ENCODE results near the gene RAPGEF3. TPM values are rescaled to one million over a fixed set of nuclear protein-coding genes. Genes with fewer than 3 reads are reported as not detected.
A peak's percentile ranks its signal among the peaks of the same experiment; 100 is the strongest.

The RAPGEF3 gene
- total RNA-seq, 1 experiment from 2014 or later = 2.6 TPM

DNA sequence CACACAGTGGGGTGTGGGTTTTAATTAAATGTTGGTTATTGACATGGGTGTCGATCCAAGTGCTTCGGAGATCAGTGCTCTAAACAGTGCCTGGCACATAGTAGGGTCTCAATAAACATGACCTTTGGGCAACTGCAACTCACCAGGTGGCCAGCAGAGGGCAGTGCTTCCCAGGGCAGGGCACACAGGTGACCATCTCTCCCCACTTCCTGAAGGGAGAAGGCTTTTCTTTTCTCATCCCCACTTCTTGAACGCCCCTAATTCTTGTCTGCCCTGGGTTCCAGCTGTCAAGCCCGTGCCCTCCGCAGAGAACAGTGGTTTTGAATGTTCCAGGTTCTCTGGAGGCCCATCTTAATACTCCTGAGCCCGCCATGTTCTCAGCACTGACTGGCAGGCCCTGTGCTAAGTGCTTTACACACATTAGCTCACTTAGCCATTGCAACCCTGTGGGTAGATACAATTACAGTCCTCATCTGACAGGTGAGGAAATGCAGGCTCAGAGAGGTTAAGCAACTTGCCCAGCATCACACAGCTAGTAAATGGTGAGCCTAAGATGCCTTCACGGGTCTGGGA, 16.3 kb downstream of the RAPGEF3 start:
- peak; percentile 46 for DNase-seq (ENCODE audit: low read depth)

DNA sequence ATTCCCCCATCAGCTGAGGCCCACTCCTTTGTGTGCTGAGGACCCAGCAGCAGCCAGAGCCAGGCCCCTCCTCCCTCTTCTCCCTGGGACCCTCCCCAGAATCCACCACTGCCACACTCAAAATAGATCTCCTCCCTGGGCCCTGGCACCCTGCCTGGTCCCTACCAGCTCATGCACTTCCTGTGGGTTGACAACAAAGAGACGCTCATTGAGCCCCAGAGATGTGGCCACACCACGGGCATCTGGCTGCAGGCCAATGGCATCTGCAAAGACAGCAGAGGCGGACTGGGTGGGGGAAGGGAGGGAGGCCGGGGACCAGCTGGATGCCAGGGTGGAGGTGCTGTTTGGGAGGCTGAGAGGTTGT, 17.4 kb downstream of the RAPGEF3 start:
- peak; percentile 90 for DNase-seq (ENCODE audit: low read depth)

DNA sequence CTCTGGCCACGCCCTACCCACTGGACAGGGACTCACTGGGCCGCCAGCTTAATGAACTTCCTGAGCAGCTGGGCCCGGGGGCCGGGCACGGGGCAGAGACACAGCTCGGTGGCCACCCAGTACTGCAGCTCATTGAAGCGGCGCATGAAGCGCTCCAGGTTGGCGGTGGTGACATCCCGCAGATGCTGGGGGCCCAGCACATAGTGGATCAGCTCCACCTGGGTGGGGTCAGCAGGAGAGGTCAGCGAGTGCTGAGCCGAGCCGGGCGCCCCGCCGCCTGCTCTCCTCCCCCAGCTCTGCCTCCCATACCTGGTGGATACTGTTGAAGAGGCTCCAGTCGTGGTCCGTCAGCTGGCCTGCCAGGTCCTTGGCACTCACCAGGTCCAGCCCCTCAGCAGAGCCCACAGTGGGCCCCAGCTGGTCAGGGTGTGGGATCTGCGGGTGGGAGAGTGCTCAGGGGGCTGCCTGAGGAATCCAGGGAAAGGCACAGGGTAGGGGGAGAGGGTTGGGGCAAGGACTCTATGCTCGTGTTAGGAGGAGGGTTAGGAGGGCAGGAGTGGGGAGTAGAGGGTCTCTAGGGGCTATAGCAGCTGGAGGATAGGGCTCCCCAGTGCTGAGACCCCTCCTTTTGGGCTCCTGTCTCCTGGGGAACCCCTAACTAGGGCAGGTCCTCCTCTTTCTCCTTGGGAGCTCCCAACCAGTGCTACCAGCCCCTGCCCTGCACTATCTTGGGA, 17.9 kb downstream of the RAPGEF3 start:
- no peak for DNase-seq (ENCODE audit: low read depth)

DNA sequence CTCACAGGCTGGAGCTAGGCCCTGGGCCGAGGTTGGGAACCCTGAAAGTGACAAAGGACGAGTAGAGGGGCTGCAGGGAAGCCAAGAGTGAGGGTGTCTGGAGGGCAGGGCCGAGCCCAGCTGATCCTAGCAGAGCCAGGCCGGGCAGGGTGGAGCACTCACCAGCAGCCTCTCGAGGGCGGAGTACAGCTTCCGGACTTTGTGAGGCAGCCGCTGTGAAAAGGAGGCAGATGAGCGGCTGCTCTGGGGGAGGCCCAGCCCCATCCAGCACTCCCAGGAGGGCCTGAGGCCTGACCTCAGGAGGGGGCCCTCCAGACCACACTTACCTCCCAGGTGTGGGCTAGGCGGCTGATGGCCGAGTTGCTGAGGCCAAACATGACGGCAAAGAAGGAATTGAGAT, 18.7 kb downstream of the RAPGEF3 start:
- no peak for DNase-seq (ENCODE audit: low read depth)

DNA sequence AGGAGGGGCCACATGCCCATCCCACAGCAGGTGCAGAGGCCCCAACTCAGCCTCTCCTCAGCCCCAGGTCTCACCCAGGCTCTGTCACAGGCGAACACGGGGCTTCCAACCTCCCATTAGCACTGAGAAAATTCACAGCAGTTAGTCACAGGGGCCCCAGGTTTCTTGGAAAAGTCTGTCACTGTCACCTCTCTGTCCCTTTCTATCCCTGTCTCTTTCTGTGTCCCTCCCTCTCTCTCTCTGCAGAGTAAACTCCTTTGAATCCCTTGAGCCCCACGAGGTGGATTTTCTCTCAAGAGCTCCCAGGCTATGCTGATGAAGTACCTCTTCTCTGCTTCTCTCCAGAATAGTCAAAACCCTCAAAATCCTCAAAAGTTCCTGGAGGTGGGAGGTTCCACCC, 19.4 kb downstream of the RAPGEF3 start:
- DNase-seq (ENCODE audit: low read depth) = no peak

DNA sequence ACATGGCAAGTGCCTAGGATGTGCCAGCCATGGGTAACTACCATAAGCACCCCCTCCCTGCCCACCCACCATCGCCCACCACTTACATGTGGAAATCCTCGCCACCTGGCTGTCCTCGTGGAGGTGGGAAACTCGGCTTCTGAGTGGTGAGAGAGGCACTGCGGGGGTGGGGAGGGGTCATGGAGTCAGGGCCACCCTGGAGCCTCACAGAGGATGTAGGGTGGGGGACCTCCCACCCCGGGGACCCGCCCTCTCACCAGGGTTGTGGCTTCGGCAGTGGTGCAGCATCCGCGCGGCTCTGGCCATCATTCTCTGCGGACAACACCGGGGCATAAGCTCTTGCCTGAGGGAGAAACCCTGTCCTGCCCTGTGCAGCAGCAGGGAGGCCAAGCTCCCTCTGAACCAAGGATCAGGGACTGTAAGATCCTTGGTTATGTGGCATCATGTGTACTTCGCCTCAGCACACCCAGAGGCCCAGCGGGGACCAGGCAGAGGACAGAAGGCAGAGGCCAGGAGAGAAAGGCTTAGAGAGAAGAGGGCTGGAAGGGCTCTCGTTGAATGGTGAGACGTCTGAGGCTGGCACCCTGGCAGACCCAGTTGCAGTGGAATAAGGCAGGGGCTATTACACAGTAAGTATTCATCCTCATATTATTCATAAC, 20.6 kb downstream of the RAPGEF3 start:
- no peak for DNase-seq (ENCODE audit: low read depth)

DNA sequence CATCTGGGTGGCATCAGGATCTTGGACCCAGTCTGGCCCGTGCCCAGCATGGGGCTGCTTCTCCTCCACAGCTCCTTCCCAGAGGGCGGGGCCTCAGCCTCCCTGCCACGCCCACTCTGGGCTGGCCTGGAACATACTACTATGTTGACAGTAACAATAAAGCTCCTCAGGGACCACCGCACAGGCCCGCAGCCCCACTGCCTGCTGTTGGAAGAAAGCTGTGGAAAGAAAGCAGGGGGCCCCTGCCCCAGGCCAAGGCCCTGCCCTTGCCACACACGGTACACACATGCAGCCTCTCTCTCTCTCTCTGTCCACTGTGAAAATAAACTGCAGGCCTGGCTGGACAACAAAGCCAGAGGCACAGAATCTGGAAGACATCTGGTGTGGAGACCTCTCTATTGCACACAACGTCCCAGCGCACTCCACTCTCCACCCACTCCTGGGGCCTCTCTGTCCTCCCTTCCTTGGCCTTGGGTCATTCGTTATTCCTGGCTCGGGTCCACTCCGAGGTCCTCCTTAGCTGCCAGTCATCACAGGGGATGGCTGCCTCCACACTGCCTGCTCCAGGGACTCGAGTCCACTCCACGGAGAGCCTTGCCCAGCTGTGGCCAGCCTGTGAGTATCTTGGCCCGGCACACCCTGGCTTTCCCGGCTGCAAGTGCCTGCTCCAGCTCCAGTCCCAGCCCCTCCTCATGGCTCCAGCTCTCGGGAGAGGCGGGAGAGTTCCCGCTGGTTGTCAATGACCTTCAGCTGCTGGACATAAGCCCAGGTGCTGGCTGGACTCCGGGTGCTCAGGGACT, 21.6 kb downstream of the RAPGEF3 start:
- DNase-seq (ENCODE audit: low read depth) = peak; percentile 31

DNA sequence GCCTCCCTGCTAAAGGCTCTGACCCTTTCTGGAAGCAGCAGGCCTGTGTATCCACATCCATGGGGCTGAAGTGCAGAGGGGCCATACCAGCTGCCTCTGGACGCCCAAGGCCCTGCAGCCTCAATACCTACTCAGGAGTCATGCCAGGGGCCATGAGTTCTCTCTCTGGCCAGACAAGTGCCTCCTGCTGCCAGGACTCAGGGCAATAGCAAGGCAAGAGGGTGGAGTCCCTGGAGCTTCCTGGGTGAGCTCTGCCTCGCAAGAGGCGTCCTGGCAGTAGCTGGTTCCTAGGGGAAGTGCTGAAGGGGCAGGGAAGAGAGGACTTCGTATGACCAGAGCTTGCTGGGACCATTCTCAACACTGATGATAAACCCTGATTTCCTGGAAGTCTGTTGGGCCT, 22.5 kb downstream of the RAPGEF3 start:
- DNase-seq (ENCODE audit: low read depth) = no peak

DNA sequence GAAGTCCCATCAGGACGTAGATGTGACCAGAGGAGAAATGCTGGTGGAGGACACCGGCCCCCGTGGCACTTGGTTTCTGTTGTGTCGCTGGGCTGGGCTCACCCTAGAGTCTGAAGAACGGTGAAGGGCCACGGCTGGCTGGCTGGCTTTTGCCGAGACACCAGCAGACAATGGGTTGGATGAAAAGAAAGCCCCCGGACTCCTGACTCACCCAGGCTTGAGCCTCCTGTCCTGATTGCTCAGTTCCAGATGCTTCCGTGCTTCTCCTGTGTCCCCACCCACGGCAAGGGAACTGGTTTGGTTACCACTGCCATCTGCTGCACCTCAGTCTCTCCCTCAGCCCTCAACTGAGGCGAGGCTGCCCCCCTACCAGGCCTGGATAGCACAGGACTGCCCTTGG, 23.0 kb downstream of the RAPGEF3 start:
- DNase-seq (ENCODE audit: low read depth) = no peak

DNA sequence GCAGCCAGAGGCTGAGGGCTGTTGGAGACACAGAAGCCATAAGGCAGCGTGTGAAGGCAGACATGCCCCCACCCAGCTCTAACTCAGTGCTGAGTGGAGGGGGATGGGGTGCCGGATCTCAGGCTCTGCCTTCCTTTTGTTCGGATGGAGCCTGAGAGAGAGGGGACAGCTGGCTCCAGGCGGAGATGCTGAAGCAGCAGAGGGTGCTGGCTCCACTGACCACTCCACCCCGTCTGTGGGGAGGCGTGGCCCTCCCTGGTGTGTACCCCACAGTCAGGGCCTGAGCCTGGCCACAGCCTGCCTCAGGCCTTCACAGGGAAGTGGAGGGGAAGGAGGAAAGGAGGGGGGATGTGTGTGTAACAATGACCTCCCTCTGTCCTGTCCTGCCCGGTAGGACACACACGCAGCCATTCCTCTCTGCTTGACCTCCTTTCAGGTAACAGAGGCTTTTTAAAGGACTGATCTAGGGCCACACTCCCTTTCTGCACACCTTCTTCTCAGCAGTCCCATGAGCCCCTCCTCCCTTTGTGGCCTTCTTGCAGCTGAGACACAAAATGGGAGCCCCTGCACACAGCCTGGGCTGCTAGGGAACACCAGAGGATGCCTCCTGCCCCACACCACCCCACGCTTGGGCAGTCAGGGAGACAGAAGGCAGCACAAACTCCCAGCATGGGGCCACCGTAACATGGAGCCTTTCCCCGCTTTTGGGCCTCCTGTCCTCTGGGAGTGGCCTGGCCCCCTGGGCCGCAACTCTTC, 23.8 kb downstream of the RAPGEF3 start:
- DNase-seq (ENCODE audit: low read depth) = no peak

DNA sequence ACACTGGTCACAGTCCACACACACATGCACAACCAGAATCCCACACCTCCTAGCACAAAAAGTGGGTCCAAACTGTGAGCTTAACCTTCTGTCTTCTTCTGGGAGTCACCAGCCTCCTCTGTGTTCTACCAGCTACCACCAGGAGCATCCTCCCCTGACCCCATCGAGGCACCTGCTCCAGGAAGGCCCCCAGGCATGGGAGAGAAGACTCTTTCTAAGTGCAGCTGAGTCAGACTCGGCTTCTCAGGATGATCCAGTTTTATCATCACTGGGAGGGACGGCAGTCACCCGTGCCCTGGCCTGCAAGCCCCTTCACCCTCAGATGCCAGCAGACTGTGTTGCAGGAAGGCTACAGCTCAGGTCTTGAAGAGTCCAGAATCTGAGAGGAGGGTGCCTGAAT, 25.5 kb downstream of the RAPGEF3 start:
- DNase-seq (ENCODE audit: low read depth) = no peak

DNA sequence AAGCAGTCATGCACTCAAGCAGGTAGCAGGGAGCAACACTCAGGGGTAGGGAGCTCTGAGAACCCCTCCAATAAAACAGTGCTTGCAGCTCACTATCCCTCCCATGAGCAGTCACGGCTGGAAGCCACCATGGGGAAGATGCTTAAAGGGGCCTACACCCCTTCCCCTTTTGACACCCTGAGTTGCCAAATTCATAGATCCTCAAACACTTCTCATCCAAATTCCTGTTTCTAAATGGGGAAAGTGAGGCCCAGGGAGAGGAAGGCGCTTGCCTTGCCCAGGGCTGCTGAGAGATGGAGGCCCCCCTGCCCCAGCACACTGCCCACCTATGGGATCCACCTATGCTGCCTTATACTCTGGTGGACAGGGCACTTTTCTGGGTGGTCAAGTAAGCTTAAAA, 26.2 kb downstream of the RAPGEF3 start:
- DNase-seq (ENCODE audit: low read depth) = no peak

DNA sequence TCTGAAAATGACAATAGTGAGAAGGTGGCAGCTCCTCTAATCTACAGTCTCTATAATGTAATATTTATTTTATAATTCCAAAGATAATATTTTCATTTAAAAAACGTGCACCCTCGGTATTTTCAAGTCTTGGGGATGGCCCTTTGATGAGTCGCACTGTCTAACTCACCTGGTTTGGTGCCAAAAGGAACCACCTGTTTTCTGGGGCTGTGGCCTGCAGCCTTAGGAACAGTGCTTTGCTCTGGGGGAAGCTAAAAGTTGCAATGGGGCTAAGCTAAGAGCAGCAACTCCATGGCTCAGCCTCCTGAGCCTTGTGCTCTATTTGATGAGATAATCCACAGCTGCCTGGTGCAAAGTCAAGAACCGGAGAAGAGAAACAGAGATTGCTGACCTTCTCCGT, 27.0 kb downstream of the RAPGEF3 start:
- no peak for DNase-seq (ENCODE audit: low read depth)

DNA sequence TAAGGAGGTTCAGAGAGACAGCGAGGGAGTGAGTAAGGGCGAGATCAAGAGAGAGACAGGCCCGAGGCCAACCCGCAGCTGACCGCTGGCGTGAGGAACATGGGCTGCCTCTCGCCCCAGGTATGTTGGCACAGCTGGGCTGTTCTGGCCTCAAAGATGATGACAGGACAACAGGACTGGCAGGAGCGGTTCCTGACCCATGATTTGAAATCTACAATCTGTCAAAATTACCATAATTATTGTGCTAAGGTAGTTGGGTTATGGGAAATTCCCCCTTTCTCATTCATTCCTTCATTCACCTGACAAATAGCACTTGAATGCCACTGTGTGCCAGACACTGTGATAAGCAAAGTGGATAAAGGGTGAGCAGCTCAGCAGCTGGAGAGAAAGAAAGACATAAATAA, 28.3 kb downstream of the RAPGEF3 start:
- DNase-seq (ENCODE audit: low read depth) = peak; percentile 55

DNA sequence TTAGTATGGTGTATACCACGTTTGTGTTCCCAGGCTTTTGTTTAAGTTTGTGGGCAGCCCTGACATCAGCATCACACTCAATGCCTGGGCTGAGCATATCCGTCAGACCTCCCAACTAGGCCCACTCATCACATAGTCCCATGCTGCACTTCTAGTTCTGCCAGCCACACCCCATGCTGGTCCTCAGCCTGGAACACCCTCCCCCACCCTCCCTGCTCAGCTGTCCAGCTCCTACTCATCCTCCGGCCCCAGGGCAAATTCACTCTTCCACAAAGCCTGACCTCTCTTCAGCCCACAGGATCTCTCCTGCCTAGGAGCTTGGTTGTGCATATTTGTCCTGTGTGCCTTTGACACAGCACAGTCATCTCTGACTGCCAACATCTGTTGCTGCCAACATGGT, 29.4 kb downstream of the RAPGEF3 start:
- DNase-seq (ENCODE audit: low read depth) = peak; percentile 52

DNA sequence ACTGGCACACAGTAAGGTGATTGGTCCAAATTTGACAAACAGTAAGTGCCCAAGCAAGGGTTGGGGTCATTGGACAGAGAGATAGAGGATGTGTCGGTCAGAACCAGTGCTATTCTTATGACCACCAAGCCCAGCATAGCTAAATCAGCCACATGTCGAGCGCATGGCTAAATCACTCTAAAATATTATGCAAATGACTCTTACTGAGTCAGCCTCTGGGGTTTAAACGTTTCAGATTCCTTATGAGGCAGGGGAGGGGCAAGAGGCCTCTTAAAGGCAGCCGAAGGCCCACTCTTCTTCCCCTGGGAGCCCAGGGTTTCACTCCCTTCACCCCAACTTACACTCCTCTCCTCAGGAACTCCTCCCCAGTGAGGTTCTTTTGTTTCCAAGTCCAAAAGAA, 32.8 kb downstream of the RAPGEF3 start:
- DNase-seq (ENCODE audit: low read depth) = peak; percentile 58

DNA sequence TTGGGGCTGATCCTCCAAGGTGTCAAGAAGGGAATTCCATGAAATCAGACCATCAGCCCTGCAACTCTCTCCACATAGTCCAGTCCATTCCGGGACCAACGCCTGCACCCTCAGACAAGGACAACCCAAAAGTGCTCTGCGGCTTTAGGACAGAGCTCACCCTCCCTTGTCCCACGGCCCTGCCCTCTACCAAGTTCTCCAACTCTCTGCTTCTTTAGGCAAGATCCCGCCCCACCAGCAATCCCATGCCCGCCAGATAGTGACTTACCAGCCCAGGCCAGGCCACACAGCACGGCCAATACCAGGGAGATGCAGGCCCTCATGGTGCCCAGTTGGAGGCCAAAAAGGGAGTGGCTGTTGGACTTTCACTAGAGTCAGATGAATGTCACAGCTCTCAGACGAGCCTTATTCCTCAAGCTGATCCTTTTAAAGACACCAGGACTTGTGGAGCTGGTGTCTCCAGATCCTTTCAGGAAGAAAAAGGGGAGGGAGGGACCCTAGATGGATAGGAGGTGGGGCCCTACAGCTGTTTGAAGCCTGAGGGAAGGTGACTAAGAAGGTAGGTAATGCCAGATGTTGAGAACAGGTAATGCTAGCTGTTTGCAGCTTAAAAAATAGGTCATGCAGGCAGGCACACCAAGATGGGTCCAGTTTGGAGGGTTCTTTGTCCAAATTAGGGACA, 33.4 kb downstream of the RAPGEF3 start, which contains the start of gene ENDOU:
ENDOU (minus strand) TSS at position 400 of the 682 bp plus-strand sequence; CDS start at position 323, 77 bp downstream.
- no peak for DNase-seq (ENCODE audit: low read depth)

DNA sequence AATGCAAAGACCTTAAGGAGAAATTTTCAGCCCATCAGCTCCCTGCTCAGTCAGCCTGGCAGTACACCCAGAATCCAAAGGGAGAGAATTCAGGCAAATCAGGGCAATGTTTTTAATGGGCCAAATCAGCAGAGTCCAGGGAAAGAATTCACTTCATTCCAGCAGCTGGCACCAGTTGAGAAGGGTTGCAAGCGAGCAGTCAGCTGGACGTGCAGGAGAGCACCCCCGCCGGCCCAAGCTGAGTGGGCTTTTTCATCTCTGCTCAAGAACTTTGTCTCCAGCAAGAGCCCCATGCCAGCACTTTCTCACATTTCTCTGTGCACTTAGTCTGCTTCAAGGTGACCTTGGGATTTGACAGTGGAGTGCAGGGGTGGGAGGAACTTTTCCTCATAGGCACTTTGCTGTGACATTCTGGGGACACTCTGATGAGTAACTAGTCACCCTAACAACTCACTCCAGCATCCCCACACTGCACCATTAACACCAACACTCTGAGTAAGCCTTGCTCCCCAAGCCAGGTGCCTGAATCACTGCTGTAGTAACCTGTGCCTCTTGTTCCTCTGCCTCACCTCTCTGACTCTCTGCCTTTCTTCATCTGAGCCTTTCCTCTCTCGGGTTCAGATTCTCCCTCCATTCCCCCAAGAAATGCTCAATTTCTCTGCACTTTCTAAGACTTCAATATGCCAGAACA, 35.6 kb downstream of the RAPGEF3 start:
- DNase-seq (ENCODE audit: low read depth) = no peak

DNA sequence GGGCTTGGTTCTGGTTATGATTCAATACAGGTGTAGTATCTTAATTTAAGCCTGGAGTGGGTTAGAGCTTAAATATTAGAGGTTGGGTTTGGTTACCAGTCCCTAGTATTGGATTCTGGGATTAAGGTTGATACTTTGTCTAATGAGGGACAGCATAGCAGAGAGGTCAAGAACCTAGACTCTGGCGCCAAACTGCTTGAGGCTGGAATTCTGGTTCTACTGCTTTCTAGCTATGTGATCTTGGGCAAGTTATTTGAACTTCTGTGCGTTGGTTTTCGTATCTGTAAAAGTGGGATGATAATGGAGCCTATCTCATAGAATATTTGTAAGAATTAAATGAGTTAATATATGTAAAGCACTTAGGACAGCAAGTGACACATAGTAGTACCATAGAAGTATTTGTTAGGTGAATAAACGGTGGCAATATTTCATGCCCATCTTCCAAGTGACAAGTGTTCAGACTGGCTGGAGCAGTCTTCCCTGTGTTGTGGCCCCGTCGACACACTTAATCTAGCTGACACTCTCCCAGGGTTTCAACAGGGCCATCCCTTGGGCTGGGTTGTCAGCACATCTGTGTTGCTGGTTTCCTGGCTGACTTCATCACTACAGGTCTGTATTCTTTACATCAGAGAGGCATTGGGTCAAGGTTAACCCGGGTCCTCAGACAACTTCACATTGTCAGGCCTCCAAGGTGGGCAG, 36.4 kb downstream of the RAPGEF3 start:
- no peak for DNase-seq (ENCODE audit: low read depth)
